PC-3 (cell line): ENCODE data around the gene OR10H5.
"Not testable (repeated sequence)": the region's sequence is repeated elsewhere in the genome, so short reads cannot be mapped to it uniquely, and the experiment has no call there.

Experiments
- EZH2 ChIP-seq: fragments of 300-600 bp; sonication (generic); IDR thresholded peaks from one replicate; pipeline ENCODE4 v1.6.1; 2017; ENCODE audit warnings: antibody characterized with exemption, mild to moderate bottlenecking, low read length; ENCODE audit not compliant: unreplicated experiment
- EZH2phosphoT487 ChIP-seq: fragments of 300-600 bp; sonication (generic); IDR thresholded peaks from 2 replicates; pipeline ENCODE4 v1.6.1; 2018; ENCODE audit warnings: mild to moderate bottlenecking, antibody characterized with exemption, low read length, borderline replicate concordance
- TF ChIP-seq, protein P1 (sequence below): fragments of 300-600 bp; sonication (generic); conservative IDR thresholded peaks from 2 replicates; pipeline ENCODE4 v1.5.1; 2017; ENCODE audit warnings: antibody characterized with exemption, low read depth, mild to moderate bottlenecking, low read length

DNA sequence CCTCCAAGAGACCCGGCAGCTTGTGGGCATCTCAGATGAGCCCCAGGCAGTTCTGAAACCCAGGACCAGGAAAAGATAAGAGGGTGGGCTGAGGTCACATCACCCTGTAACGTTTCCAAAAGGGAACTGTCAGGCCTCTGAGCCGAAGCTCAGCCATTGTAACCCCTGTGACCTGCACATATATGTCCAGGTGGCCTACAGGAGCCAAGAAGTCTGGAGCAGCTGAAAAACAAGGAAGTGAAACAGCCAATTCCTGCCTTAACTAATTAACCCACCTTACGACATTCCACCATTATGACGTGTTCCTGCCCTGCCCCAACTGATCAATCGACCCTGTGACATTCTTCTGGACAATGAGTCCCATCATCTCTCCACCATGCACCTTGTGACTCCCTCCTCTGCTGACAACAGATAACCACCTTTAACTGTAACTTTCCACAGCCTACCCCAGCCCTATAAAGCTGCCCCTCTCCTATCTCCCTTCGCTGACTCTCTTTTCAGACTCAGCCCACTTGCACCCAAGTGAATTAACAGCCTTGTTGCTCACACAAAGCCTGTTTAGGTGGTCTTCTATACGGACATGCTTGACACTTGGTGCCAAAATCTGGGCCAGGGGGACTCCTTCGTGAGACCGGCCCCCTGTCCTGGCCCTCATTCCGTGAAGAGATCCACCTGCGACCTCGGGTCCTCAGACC, 41.3 kb downstream of the OR10H5 start:
- TF ChIP-seq, protein P1, sequence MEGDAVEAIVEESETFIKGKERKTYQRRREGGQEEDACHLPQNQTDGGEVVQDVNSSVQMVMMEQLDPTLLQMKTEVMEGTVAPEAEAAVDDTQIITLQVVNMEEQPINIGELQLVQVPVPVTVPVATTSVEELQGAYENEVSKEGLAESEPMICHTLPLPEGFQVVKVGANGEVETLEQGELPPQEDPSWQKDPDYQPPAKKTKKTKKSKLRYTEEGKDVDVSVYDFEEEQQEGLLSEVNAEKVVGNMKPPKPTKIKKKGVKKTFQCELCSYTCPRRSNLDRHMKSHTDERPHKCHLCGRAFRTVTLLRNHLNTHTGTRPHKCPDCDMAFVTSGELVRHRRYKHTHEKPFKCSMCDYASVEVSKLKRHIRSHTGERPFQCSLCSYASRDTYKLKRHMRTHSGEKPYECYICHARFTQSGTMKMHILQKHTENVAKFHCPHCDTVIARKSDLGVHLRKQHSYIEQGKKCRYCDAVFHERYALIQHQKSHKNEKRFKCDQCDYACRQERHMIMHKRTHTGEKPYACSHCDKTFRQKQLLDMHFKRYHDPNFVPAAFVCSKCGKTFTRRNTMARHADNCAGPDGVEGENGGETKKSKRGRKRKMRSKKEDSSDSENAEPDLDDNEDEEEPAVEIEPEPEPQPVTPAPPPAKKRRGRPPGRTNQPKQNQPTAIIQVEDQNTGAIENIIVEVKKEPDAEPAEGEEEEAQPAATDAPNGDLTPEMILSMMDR, result not testable (repeated sequence)
- not testable (repeated sequence) for TF ChIP-seq EZH2phosphoT487, EZH2
